DND-41 (cell line): ENCODE data around the gene MRPS16.

ENCODE experiments used
- EZH2 ChIP-seq: IDR thresholded peaks from 3 replicates; pipeline ENCODE4 v1.6.1; 2012; ENCODE audit warnings: borderline replicate concordance, low read depth, mild to moderate bottlenecking, moderate library complexity, low read length, inconsistent platforms; ENCODE audit not compliant: severe bottlenecking
- TF ChIP-seq, protein P1 (sequence below): IDR thresholded peaks from 2 replicates; pipeline ENCODE4 v1.5.1; 2012; ENCODE audit warnings: borderline replicate concordance, low read length, moderate library complexity, mild to moderate bottlenecking; ENCODE audit not compliant: poor library complexity, severe bottlenecking; ENCODE audit errors: extremely low read depth

DNA sequence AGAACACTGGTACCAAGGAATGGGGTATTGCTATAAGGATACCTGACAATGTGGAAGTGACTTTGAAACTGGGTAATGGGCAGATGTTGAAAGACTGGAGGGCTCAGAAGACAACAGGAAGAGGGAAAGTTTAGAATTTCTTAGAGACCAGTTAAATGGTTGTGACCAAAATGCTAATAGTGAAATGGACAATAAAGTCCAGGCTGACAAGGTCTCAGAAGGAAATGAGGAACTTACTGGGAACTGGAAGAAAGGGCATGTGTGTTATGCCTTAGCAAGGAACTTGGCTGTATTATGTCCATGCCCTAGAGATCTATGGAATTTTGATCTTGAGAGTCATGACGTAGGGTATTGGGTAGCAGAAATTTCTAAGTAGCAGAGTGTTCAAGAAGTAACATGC is 46.6 kb downstream of the MRPS16 start:
- TF ChIP-seq, protein P1, sequence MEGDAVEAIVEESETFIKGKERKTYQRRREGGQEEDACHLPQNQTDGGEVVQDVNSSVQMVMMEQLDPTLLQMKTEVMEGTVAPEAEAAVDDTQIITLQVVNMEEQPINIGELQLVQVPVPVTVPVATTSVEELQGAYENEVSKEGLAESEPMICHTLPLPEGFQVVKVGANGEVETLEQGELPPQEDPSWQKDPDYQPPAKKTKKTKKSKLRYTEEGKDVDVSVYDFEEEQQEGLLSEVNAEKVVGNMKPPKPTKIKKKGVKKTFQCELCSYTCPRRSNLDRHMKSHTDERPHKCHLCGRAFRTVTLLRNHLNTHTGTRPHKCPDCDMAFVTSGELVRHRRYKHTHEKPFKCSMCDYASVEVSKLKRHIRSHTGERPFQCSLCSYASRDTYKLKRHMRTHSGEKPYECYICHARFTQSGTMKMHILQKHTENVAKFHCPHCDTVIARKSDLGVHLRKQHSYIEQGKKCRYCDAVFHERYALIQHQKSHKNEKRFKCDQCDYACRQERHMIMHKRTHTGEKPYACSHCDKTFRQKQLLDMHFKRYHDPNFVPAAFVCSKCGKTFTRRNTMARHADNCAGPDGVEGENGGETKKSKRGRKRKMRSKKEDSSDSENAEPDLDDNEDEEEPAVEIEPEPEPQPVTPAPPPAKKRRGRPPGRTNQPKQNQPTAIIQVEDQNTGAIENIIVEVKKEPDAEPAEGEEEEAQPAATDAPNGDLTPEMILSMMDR, result no peak
- no peak for TF ChIP-seq EZH2
